Frontal cortex (tissue), 4 donors: ENCODE measurements around the gene OSGIN1. TPM values are rescaled to one million over a fixed set of nuclear protein-coding genes. Genes with fewer than 3 reads are reported as not detected.
A peak's percentile ranks its signal among the peaks of the same experiment; 100 is the strongest.

Experiments
- DNase-seq, 2 donors: peaks; one replicate each; pipeline ENCODE4 v3.0.0; 2012; ENCODE audit warnings: low spot score in 2 of 2
- FAIRE-seq: peaks from 2 replicates; lab custom pipeline; 2012; peaks lifted over from hg19 to GRCh38; lab: Jason Lieb, UNC
- total RNA-seq: library from RNA; depleted of rRNA; stranded (reverse); fragments of >200 nt; gene quantifications from one replicate; pipeline ENCODE4 v1.2.3, GENCODE V29; 2014
- donor health status: control.
- donor health status: control.
- donor health status: control.

Gene OSGIN1
- total RNA-seq, 1 donor from 2014 or later, result not detected

DNA sequence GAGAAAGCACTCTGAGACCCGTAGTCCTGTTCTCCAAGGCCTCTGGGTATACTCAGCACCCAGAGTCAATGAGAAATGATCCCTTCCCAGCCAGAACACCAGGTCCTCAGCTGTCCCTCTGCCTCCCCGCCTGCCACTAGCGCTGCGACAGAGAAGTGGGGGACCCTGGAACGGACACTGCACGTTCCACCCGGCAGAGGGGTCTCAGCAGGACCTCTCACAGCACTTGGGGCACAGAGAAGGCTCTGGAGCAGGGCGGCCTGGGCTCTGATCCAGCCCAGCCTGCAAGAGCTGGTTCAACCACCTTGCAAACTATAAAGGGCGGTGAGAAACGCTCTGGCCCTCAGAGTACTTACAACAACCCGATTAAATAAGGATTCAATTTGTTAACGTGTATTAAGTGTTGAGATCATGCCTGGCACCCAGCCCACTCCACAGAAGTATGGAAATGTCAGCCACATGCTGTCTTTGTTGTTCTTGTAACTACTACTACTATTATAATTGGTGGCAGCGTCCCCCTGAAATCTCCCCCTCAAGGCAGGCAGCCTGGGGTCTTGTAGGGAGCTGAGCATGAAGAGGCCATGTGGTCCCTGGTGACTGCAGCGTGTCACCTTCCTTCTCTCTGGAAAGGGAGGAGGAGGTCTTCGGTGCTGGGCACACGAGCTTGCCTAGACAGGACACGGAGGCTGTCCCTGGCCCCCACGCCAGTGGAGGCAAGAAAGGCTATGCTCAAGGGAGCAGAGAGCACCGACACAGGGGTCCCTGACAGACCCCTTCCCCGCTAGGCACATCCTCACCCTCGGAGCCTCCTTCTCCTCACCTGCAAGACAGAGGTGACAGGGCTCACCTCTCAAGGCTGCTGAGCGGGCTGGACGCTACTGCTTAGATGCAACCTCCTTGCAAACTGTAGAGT lies 2.4 kb downstream of the OSGIN1 start:
- DNase-seq (no peak), FAIRE-seq (no peak)

DNA sequence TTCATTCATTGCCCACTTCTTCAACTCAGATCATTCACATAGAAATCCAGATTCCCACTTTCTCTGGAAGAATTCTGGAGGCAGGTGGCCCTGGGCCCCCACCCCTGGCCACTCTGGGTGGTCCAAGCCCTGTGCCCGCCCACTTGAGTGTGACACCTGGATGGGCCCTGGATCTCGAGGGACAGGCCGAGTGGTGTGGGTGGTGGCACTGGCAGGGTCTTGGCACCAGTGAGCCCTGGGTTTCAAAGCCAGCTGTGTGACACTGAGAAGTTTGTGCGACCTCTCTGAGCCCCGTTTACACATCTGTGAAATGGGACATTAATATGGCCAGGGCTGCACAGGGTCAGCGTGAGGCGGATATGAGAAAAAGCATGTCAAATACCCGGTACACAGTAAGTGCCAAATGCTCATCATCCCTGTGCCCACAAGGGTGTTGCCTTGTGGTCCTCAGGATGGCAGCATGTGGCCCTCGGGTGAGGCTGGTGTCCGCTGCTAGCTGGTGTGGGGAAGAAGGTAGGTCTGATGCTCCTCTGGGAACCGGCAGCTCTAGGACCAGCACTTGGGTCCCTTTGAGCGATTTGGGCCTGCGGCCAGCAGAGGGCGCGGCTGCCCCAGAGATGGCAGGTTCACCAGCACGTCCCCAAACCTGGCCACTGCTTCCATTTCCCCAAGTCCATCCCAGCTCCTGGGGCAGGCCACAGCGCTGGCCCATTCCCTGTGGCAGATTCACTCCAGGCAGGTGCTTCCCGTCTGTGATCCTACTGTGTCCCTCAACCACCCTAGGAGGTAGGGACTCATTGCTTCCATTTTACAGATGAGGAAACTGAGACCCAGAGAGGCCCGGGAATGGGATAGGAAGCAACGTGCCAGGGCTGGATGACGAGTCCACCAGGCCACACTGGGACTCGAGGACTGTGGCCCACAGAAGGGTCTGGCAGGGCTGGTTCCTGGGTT lies 3.6 kb downstream of the OSGIN1 start:
- no peak for FAIRE-seq
- DNase-seq, result peak; percentile 60 to 81

DNA sequence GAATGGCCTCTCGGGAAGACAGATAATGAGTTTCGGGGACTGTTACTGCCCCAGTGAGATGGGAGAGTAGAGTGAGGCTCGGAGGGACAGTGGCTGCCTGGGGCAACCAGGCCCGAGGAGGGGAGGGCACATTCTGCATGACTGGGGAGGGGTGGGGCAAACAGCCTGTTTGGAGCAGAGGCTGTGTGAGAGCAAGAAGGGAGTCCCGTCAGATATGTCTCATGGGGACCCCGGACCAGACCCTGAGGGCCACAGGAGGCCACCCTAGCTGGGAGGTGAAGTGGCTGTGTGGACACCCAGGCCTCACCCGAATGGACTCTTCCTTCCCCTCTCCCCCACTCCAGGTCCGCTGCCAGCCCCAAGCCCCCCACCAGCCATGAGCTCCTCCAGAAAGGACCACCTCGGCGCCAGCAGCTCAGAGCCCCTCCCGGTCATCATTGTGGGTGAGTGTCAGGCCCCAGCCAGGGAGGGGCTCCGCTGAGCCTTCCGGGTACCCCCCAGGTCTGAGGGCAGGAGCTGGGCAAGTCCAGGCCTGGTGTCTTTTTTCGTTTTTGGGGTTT lies 4.3 kb downstream of the OSGIN1 start:
- DNase-seq (no peak), FAIRE-seq (no peak)

DNA sequence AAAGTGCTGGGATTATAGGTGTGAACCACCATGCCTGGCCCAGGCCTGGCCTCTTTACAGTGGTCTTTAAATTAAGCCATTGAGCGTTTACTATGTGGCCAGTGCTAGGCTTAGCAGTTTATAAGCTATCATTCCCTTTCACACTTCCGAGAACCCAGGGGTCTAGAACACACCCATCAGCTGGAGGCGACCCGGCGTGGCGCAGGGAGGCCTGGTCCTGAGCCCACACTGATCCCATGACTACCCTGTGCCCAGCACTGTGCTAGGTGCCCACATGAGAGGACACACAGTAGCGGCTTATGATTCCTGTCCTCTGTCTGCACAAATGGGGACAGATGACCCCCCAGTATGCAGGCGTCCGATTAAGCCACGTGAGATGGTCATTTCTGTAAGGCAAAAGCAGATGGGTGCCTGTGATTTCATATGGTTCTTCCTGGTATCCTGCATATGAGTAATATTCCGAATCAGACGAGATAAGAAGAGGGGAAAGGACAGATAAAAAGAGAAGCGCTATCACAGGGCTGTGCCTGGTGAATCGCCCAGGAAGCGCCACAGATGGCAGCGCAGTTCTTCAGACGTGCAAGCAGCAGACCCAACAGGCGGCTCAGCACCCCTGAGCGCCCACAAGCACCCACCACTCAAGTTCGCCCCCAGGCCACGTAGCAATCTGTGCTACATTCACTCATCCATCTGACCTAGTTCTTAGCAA lies 5.3 kb downstream of the OSGIN1 start:
- DNase-seq (no peak), FAIRE-seq (no peak)

DNA sequence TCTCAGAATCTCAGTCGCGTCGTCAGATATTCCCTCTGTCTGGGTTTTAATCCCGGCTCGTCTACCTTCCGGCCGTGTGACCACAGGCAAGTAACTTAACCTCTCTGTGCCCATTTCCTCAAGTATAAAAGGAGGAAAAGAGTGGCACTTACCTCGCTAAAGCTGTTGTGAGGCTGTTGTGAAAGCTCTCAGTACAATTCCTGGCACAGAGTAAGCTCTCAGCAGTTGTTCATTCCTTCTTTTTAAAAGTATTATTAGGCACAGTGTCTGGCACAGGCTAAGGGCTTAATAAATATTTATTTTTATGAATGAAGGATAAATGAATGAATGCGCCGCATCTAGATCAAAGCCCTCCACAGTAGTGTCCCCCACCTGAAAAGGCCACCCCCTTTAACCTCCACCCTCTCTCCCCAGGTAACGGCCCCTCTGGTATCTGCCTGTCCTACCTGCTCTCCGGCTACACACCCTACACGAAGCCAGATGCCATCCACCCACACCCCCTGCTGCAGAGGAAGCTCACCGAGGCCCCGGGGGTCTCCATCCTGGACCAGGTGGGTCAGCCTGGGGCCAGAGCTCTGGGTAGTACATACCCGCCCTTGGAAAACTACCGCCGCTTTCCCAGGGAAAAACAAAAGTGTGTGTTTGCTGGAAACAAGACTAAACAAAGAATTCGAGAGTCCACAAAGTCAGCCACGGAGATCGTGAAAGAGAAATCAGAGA lies 6.0 kb downstream of the OSGIN1 start:
- no peak for FAIRE-seq
- DNase-seq, result no peak

DNA sequence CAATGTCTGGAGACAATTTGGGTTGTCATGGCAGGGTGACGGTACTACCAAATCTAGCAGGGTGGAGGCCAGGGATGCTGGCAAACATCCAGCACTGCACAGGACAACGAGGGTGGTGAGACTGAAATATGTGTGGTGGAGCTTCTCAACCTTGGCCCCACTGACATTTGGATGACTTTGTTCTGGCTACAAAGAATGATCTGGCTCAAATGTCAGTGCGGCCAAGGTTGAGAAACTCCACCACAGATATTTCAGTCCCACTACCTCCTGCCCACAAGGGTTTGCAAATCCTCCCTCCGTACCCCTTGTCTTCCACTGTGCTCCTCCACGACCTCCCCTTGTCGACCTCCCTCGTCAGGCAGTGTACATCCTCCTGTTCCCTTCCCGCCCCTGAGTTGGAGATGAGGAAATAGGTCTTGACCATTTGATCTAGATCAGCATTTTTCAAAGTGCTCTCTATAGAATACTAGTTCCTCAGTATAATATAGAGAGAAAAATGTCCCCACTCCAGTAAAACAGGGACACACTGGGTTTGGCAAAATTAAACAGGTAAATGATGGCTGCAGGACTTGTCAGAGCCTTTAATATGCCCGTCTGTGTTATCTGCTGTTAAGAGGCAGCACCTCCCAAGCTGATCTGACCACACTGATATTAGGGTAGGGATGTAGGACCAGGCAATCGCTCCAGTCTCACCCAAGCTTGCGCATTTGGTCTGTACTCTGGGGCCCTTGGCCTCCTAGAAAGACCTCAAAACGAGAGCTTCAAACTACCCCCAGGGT lies 6.8 kb downstream of the OSGIN1 start:
- FAIRE-seq (no peak), DNase-seq (no peak)

DNA sequence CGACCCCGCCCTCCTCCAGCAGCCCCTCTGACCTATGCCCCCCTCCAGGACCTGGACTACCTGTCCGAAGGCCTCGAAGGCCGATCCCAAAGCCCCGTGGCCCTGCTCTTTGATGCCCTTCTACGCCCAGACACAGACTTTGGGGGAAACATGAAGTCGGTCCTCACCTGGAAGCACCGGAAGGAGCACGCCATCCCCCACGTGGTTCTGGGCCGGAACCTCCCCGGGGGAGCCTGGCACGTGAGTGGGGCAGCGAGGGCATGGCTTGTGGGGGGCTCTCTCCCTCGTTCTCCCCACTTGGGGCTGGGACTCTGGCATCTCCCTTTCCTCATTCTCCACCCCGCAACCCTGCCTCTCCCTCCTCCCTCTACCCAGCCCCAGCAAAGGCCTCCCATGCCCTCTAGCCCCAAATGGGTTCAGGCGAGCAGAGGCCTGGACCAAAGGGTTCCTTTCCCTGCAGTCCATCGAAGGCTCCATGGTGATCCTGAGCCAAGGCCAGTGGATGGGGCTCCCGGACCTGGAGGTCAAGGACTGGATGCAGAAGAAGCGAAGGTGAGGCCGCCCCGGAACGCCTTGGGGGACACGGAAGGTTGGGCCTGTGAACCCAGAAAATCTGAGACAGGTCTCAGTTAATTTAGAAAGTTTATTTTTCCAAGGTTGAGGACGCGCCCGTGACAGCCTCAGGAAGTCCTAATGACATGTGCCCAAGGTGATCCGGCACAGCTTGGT lies 7.6 kb downstream of the OSGIN1 start:
- FAIRE-seq, result no peak
- DNase-seq, result no peak

DNA sequence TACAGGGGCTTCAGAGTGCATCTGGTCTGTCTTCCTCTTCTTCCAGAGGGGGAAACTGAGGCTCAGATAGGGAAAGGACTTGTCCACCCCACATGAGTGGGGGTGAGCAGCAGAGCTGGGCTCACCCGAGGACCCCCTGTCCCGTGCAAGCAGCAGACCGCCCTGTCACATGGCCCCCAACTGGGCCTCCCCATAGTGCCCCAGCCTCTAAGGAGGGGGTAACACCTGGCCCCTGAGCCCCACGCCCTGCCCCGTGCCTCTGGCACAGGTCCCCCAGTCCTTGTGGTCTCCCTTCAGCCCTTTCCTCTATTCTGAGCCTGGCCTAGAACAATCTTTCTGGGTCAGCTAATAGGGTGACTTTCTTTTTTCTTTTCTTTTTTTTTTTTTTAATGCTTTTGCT lies 8.6 kb downstream of the OSGIN1 start:
- DNase-seq, result no peak
- FAIRE-seq, result no peak

DNA sequence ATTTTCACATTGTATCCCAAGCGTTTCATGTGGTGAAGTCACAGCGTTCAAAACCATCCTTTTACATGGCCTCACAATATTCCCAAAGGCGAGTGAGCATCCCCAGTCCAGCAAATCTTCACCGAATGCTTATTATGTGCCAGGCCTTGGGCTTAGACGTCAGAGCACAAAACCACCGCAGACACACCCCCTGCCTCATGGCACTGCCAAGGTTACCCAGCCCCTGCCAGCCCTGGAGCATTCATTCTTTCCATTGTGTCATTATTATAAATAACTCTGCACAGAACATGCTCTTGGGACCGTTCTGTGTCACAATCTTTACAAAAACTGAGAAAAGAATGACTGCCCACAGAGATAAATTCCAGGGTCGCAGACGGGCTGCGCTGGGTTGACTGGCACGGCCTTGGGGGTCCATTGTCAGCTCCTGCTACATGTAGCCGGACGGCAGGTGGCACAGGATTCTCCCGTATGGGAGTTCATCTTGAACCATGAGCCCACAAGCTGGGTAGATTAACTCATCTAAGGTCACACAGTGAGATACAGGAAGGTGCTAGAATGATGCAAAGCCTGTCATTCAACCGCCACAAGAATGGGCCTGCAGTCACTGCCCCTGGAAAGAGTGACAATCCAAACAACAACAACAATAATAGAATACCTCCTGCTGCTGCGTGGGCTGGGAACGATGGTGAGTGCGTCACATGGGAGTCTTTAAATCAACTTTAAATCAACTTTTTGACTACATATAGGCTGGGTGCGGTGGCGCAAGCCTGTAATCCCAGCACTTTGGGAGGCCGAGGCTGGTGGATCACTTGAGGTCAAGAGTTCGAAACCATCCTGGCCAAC lies 10.5 kb downstream of the OSGIN1 start:
- DNase-seq, result no peak
- no peak for FAIRE-seq

DNA sequence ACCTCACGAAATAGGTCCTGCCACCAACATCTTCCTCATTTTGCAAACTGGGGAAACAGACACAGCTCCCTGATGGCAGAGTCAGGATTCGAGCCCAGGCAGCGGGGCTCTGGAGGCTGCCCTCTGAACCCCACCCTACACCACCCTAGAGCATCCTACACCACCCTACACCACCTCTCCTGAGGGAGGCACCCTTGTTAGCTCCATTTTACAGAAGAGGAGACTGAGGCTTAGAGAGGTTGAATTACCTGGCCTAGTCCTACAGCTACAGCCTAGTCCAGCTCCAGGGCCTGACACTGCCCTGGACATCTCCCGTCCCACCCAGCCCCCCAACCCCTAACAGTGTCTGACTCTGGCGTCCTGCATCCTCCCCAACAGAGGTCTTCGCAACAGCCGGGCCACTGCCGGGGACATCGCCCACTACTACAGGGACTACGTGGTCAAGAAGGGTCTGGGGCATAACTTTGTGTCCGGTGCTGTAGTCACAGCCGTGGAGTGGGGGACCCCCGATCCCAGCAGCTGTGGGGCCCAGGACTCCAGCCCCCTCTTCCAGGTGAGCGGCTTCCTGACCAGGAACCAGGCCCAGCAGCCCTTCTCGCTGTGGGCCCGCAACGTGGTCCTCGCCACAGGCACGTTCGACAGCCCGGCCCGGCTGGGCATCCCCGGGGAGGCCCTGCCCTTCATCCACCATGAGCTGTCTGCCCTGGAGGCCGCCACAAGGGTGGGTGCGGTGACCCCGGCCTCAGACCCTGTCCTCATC lies 11.8 kb downstream of the OSGIN1 start:
- no peak for FAIRE-seq
- no peak for DNase-seq

DNA sequence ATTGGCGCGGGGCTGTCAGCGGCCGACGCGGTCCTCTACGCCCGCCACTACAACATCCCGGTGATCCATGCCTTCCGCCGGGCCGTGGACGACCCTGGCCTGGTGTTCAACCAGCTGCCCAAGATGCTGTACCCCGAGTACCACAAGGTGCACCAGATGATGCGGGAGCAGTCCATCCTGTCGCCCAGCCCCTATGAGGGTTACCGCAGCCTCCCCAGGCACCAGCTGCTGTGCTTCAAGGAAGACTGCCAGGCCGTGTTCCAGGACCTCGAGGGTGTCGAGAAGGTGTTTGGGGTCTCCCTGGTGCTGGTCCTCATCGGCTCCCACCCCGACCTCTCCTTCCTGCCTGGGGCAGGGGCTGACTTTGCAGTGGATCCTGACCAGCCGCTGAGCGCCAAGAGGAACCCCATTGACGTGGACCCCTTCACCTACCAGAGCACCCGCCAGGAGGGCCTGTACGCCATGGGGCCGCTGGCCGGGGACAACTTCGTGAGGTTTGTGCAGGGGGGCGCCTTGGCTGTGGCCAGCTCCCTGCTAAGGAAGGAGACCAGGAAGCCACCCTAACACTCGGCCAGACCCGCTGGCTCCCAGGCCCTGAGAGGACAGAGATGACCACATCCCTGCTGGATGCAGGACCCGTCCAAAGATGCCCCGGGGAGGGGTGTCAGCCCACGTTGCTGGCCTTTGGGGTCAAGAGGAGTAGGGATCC lies 12.6 kb downstream of the OSGIN1 start:
- DNase-seq (no peak), FAIRE-seq (no peak)

DNA sequence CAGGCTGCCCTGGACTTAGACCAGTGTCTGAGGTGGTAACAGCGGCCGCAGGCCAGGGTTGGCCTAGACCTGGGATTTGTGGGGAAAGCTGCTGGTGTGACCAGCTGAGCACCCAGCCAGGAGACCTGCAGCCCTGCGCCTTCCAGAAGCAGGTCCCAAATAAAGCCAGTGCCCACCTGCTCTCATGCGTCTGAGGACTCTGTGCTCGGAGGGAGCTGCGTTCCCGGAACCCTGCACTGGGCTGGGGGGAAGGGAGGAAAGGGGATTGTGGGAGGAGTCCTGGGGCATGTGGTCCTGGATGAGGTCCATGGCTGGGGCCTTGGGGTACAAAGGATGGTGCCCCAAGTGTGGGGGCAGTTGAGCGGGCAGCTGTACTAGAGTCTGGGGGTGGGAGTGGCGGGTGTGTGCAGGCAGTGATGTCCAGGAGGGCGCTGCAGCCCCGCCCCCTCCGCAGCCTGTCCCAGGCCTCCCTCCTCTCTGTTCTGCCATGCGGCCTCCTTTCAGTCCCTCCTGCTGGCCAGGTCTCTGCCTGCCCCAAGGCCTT lies 13.2 kb downstream of the OSGIN1 start:
- FAIRE-seq, result no peak
- no peak for DNase-seq

DNA sequence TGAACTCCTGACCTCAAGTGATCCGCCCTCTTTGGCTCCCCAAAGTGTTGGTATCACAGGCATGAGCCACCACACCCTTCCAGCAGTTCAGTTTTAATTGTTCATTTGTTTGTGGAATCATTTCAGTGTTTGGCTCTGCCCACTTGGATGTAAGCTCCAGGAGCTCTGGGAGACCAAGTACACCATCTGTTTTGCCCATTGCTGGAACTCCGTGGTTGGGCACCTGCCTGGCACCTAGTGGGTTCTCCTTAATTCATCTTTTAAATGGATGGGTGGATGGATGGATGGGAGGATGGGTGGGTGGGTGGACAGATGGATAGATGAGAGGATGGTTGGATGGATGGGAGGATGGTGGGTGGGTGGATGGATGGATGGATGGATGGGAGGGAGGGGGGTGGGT lies 14.1 kb downstream of the OSGIN1 start:
- no peak for DNase-seq

DNA sequence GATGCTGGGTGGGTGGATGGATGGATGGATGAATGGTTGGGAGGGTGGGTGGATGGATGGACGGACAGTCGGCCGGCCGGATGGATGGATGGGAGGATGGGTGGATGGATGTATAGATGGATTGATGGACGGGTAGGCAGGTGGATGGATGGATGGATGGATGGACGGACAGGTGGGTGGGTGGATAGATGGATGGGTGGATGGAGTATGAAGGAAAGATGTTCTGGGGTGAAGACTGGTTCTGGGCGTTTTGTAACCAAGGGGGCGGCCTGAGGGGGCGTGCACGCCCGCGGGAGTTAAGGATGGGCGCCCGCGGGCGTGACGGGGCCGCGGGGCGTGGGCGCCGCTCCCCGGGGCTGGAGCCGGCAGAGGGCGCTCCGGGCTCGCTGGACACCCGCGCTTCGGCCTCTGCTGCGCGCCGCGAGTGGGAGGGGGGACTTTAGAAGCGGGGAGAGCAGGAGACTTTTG lies 14.8 kb downstream of the OSGIN1 start, which contains the start of gene NECAB2:
Gene NECAB2 (plus strand): TSS at position 407 of the 468 bp plus-strand sequence. CDS start 405 bp downstream, outside the sequence.
- FAIRE-seq (no peak), DNase-seq (peak; percentile 83 to 91)

More for the DNA sequence above, 14.1 kb downstream of the OSGIN1 start:
- FAIRE-seq, result no peak

DNA sequence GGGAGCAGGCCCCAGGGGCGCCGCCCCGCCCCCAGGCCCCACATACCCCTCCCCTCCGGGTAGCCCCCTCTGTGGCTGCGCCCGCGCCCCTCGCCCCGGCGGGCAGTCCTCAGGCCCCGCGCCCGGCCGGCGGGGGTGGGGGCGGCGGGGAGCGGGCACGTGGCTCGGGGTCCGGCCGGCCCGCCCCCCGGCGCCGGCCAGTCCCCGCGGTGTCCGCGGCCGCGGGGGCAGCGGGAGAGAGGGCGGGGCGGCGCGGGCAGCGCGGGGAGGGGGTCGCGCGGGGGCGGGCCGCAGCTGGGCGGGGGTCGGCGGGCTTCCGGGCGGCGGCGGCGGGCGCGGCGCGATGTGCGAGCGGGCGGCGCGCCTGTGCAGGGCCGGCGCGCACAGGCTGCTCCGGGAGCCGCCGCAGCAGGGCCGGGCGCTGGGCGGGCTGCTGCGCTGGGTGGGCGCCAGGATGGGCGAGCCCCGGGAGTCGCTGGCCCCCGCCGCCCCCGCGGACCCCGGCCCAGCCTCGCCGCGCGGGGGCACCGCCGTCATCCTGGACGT lies 15.3 kb downstream of the OSGIN1 start:
- DNase-seq (peak; percentile 63 to 67), FAIRE-seq (no peak)
